GM18502 (cell line): ENCODE measurements around the gene RAPGEF1.
"Not testable (repeated sequence)": the region's sequence is repeated elsewhere in the genome, so short reads cannot be mapped to it uniquely, and the experiment has no call there.

Experiments
- ATAC-seq: cut with Tn5 transposase; IDR thresholded peaks from one replicate; pipeline ENCODE4 v1.9.1; 2021; ENCODE audit warnings: mild to moderate bottlenecking; ENCODE audit not compliant: unreplicated experiment, poor library complexity

RAPGEF1 gene

GRCh38 chr9:131675437-131676022 lies 64.3 kb downstream of the RAPGEF1 start:
- ATAC-seq = no peak

- ATAC-seq = no peak
Observed at GRCh38 chr9:131674425-131675421, 65.2 kb downstream of the RAPGEF1 start.

- no peak for ATAC-seq
Observed at GRCh38 chr9:131673531-131673930, 66.3 kb downstream of the RAPGEF1 start.

- ATAC-seq = no peak
Observed at GRCh38 chr9:131673068-131673467, 66.8 kb downstream of the RAPGEF1 start.

- ATAC-seq = no peak
Observed at GRCh38 chr9:131672451-131672850, 67.4 kb downstream of the RAPGEF1 start.

- ATAC-seq = no peak
Observed at GRCh38 chr9:131671133-131671520, 68.7 kb downstream of the RAPGEF1 start.

- no peak for ATAC-seq
Observed at GRCh38 chr9:131670247-131671132, 69.4 kb downstream of the RAPGEF1 start.

- ATAC-seq = peak; percentile 17
Observed at GRCh38 chr9:131669269-131670157, 70.4 kb downstream of the RAPGEF1 start.

GRCh38 chr9:131668439-131669268 lies 71.2 kb downstream of the RAPGEF1 start:
- peak; percentile 51 for ATAC-seq

- ATAC-seq = peak; percentile 6
Observed at GRCh38 chr9:131668057-131668438, 71.8 kb downstream of the RAPGEF1 start.

GRCh38 chr9:131667576-131667975 lies 72.3 kb downstream of the RAPGEF1 start:
- no peak for ATAC-seq

- no peak for ATAC-seq
Observed at GRCh38 chr9:131666774-131667173, 73.1 kb downstream of the RAPGEF1 start.

GRCh38 chr9:131666029-131666428 lies 73.8 kb downstream of the RAPGEF1 start:
- no peak for ATAC-seq

GRCh38 chr9:131663288-131663687 lies 76.6 kb downstream of the RAPGEF1 start:
- ATAC-seq = no peak

- ATAC-seq = not testable (repeated sequence)
Observed at GRCh38 chr9:131662289-131662621, 77.6 kb downstream of the RAPGEF1 start.

- no peak for ATAC-seq
Observed at GRCh38 chr9:131661568-131662288, 78.1 kb downstream of the RAPGEF1 start.

- ATAC-seq = no peak
Observed at GRCh38 chr9:131660466-131661405, 79.1 kb downstream of the RAPGEF1 start.
